ENCODE measurements around the gene CCR8. TPM values are rescaled to one million over a fixed set of nuclear protein-coding genes. Genes with fewer than 3 reads are reported as not detected.

CCR8 gene, protein sequence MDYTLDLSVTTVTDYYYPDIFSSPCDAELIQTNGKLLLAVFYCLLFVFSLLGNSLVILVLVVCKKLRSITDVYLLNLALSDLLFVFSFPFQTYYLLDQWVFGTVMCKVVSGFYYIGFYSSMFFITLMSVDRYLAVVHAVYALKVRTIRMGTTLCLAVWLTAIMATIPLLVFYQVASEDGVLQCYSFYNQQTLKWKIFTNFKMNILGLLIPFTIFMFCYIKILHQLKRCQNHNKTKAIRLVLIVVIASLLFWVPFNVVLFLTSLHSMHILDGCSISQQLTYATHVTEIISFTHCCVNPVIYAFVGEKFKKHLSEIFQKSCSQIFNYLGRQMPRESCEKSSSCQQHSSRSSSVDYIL
- total RNA-seq: 2.2 TPM

DNA sequence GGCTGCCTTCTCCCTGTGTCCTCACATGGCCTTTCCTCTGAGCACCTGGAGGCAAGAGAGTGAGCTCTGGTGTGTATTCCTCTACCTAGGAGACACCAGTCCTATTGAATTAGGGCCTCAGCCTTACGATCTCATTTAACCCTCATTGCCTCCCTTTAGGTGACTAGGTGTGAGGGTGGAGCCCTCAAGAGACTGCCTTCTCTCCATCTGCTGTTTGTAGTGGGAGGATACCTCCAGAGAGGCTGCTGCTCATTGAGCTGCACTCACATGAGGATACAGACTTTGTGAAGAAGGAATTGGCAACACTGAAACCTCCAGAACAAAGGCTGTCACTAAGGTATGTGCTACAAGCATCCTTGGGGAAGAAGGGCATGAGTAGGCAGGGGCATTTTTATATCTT, at the start of gene CCR8:
Gene CCR8 (plus strand): TSS at position 217 of the 400 bp plus-strand sequence. CDS start 2,623 bp downstream, outside the sequence.
- Histone ChIP-seq H3K27me3 (ENCODE audit: insufficient read depth, low read length) (no peaks in the 10 kb centered on the region), H3K9me3 (ENCODE audit: low read depth, low read length) (no peaks in the 10 kb centered on the region), H3K4me3 (ENCODE audit: low read length) (peak within 1 kb of the TSS; percentile 13), H3K4me1 (ENCODE audit: insufficient read depth, low read length) (no peaks in the 10 kb centered on the region)

GRCh38 chr3:39279745-39280517, 49.6 kb upstream of the CCR8 start, which contains the start of gene CX3CR1:
Gene CX3CR1 (minus strand): TSS chr3:39280036. CDS start chr3:39266509, 13,527 bp downstream.
- H3K4me3 ChIP-seq (ENCODE audit: low read length): peak within 1 kb of the TSS; percentile 45
- H3K27me3 ChIP-seq (ENCODE audit: insufficient read depth, low read length): no peaks in the 10 kb centered on the region
- H3K9me3 ChIP-seq (ENCODE audit: low read depth, low read length): no peaks in the 10 kb centered on the region
- peaks cover 70% of the 10 kb centered on the region for H3K4me1 ChIP-seq (ENCODE audit: insufficient read depth, low read length)

DNA sequence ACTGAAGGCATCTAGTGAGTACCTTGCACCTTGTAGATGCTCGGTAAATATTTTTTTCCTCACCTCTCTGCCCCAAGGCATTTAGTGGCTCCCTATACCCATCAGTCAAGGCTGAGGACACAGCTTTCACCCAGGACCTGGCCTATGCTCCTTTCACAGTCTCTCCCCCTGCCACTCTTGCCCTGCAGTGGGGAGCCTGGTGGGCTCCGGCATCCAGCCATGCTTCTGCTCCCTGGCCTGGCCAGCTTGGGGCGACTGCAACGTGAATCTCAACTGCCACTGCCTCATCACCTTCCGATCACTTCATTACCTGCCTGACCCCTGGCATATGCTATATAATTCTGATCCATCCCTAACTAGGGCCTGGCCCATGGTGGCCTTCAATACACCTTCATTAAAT, 48.9 kb upstream of the CCR8 start:
- Histone ChIP-seq H3K4me1 (ENCODE audit: insufficient read depth, low read length) (peaks cover 75% of the 10 kb centered on the region), H3K27me3 (ENCODE audit: insufficient read depth, low read length) (no peaks in the 10 kb centered on the region), H3K9me3 (ENCODE audit: low read depth, low read length) (no peaks in the 10 kb centered on the region), H3K4me3 (ENCODE audit: low read length) (peak overlapping the region; percentile 45)

DNA sequence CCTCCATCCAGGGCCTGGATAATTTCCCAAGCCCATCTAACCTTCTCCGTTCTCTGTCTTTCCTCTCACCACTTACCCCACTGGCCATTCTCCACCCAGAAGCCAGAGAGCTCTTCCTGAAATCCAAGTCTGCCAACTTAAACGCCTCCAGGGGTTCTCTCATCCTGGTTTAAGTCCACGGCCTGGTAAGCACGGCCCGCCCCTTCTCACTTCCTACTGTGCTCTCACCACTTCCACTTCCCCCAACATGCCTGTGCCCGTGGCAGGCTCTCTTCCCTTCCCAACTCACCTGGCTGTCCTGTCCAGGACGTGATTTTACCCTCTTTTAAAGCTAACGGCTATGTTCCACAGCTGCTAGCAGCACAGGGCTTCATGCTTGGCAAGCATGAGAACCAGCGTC, 48.0 kb upstream of the CCR8 start:
- Histone ChIP-seq H3K4me1 (ENCODE audit: insufficient read depth, low read length) (peaks cover 66% of the 10 kb centered on the region), H3K9me3 (ENCODE audit: low read depth, low read length) (no peaks in the 10 kb centered on the region), H3K4me3 (ENCODE audit: low read length) (peak overlapping the region; percentile 45), H3K27me3 (ENCODE audit: insufficient read depth, low read length) (no peaks in the 10 kb centered on the region)

DNA sequence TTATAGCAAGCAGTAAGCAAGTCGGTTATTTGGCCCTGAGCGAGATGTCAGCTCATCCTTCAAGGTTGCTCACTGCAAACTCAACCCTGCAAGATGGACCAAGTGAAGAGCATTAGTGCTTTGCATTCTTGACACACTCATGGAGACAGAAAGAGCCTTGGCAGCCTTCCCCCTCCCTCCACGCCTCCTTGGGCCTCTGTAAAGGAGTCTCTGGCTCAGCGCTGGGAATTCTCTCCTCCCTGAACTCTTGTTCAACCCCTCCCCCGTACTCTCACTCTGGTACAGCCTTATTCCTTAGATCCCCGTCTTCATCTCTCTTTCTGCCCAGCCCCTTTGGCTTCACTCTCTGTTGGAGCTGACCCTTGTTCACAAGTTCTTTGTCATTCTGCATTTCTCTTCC, 47.5 kb upstream of the CCR8 start:
- Histone ChIP-seq H3K27me3 (ENCODE audit: insufficient read depth, low read length) (no peaks in the 10 kb centered on the region), H3K4me3 (ENCODE audit: low read length) (no peak overlapping the region), H3K4me1 (ENCODE audit: insufficient read depth, low read length) (peaks cover 61% of the 10 kb centered on the region), H3K9me3 (ENCODE audit: low read depth, low read length) (no peaks in the 10 kb centered on the region)

GRCh38 chr3:39284457-39284881, 45.0 kb upstream of the CCR8 start:
- peaks cover 56% of the 10 kb centered on the region for H3K4me1 ChIP-seq (ENCODE audit: insufficient read depth, low read length)
- no peak overlapping the region for H3K4me3 ChIP-seq (ENCODE audit: low read length)
- no peaks in the 10 kb centered on the region for H3K9me3 ChIP-seq (ENCODE audit: low read depth, low read length)
- no peaks in the 10 kb centered on the region for H3K27me3 ChIP-seq (ENCODE audit: insufficient read depth, low read length)

- H3K27me3 ChIP-seq (ENCODE audit: insufficient read depth, low read length): no peaks in the 10 kb centered on the region
- no peaks in the 10 kb centered on the region for H3K9me3 ChIP-seq (ENCODE audit: low read depth, low read length)
- peaks cover 49% of the 10 kb centered on the region for H3K4me1 ChIP-seq (ENCODE audit: insufficient read depth, low read length)
- no peak overlapping the region for H3K4me3 ChIP-seq (ENCODE audit: low read length)
Measured at GRCh38 chr3:39285332-39285731, 44.2 kb upstream of the CCR8 start.

DNA sequence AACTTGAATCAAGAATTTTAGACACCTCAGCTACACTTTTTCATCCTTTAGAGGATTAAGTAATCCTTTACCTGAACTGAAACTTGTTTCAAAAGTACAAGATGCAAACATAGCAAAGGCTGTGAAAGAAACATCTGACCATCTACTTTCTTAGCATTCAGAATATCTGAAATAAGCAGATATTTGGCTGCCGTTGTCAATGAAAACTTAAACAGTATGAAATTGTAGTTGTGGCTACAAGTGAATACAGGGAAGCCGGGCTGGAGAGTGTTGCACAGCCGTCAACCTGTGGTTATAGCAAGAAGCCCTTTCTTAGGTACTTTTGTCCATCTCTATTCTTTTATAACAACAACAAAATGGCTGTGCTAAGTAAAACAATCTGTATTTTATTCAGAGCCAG, 42.7 kb upstream of the CCR8 start:
- peaks cover 35% of the 10 kb centered on the region for H3K4me1 ChIP-seq (ENCODE audit: insufficient read depth, low read length)
- H3K9me3 ChIP-seq (ENCODE audit: low read depth, low read length): no peaks in the 10 kb centered on the region
- no peaks in the 10 kb centered on the region for H3K27me3 ChIP-seq (ENCODE audit: insufficient read depth, low read length)
- H3K4me3 ChIP-seq (ENCODE audit: low read length): no peak overlapping the region

GRCh38 chr3:39287216-39288164, 42.0 kb upstream of the CCR8 start:
- no peaks in the 10 kb centered on the region for H3K27me3 ChIP-seq (ENCODE audit: insufficient read depth, low read length)

DNA sequence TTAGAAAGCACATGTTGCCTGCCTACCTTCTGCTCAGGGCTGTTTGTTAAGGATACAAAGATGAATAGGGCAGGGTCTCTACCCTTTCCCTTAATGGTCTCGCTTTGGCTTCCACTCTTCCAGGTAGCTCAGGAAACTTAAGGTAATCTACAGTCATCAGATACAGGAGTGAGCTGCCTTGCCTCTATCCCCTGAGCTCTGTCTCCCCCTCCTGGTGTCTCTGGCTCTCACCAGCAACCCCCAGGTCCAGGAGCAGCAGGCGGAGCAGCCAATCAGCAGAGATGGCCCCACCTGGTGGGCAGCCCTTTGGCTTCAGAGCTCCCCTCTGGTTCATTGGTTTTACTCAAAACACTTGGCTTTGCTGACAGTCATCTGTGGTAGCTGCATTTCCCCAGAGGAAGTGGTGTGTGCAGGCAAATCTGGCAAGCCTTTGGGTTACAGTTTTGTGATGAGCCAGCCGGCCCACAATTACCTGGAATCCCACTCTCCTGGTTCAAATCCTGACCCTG, 41.2 kb upstream of the CCR8 start:
- Histone ChIP-seq H3K4me1 (ENCODE audit: insufficient read depth, low read length) (peaks cover 29% of the 10 kb centered on the region), H3K4me3 (ENCODE audit: low read length) (no peak overlapping the region), H3K9me3 (ENCODE audit: low read depth, low read length) (no peaks in the 10 kb centered on the region), H3K27me3 (ENCODE audit: insufficient read depth, low read length) (no peaks in the 10 kb centered on the region)

More at GRCh38 chr3:39287216-39288164, 42.0 kb upstream of the CCR8 start:
- Histone ChIP-seq H3K9me3 (ENCODE audit: low read depth, low read length) (no peaks in the 10 kb centered on the region), H3K4me3 (ENCODE audit: low read length) (no peak overlapping the region), H3K4me1 (ENCODE audit: insufficient read depth, low read length) (peaks cover 29% of the 10 kb centered on the region)

- Histone ChIP-seq H3K27me3 (ENCODE audit: insufficient read depth, low read length) (no peaks in the 10 kb centered on the region), H3K4me3 (ENCODE audit: low read length) (no peak overlapping the region), H3K9me3 (ENCODE audit: low read depth, low read length) (no peaks in the 10 kb centered on the region), H3K4me1 (ENCODE audit: insufficient read depth, low read length) (peaks cover 26% of the 10 kb centered on the region)
Measured at GRCh38 chr3:39289107-39289506, 40.4 kb upstream of the CCR8 start.

DNA sequence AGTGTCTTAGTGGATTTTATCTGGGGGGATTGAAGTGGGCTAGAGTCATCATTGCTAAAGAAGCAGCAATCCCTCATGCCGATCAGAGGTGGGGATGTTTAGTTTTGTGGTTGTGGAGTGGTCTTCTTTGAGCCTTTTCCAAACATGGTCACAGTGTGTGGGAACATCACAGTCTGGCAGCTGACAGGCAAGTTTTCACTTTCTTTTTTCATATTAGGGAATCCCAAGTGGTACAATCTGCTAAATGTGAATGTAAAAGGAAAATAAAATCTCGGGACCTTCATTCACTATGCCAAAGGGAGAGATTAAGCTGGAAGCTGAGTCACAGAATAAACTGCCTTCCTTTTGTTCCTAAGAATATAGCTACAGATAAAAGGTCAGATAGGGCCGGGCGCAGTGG, 39.3 kb upstream of the CCR8 start:
- H3K4me3 ChIP-seq (ENCODE audit: low read length): no peak overlapping the region
- H3K9me3 ChIP-seq (ENCODE audit: low read depth, low read length): no peaks in the 10 kb centered on the region
- peaks cover 20% of the 10 kb centered on the region for H3K4me1 ChIP-seq (ENCODE audit: insufficient read depth, low read length)
- H3K27me3 ChIP-seq (ENCODE audit: insufficient read depth, low read length): no peaks in the 10 kb centered on the region

DNA sequence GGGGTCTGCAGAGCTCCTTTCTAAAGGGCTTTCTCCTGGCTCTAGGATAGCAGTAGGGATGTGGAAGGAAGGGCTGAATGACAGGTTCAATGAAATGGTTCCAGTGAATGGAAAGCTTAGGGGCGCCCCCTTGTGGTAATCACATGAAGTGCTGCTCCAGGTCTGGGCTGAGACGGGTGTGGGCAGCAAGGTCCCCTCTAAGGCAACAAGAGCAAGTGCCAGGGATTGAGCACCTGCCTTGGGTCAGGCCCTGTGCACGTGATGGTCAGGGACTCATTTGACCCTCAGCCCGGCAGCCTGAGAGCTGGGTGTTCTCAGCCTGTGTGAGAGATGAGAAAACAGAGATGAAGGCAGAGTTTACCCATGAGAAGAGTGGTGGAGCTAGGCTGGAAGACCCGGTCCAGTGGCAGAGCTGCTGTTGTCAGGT, 37.6 kb upstream of the CCR8 start:
- H3K27me3 ChIP-seq (ENCODE audit: insufficient read depth, low read length): no peaks in the 10 kb centered on the region
- no peak overlapping the region for H3K4me3 ChIP-seq (ENCODE audit: low read length)
- H3K9me3 ChIP-seq (ENCODE audit: low read depth, low read length): no peaks in the 10 kb centered on the region
- peaks cover 25% of the 10 kb centered on the region for H3K4me1 ChIP-seq (ENCODE audit: insufficient read depth, low read length)

DNA sequence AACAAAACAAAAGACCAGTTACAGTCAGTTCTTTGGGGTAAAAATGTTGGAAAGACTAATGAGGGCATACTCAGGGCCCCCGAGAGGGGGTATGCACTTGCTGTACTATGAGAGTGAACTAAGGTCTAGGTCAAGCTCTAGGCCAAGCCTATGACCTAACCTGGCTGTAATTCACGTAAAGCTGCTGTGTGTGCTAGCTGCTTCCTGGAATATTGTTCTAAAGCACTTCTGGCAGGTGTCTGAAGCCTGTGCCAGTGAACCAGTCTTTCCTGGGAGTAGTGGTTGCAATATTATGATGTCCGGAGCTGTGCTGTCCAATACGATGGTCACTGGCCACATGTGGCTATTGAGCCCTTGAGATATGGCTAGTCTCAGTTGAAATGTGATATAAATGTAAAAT, 36.5 kb upstream of the CCR8 start:
- H3K27me3 ChIP-seq (ENCODE audit: insufficient read depth, low read length): no peaks in the 10 kb centered on the region
- H3K9me3 ChIP-seq (ENCODE audit: low read depth, low read length): no peaks in the 10 kb centered on the region

More for the DNA sequence above, 36.5 kb upstream of the CCR8 start:
- Histone ChIP-seq H3K4me1 (ENCODE audit: insufficient read depth, low read length) (peaks cover 22% of the 10 kb centered on the region), H3K4me3 (ENCODE audit: low read length) (no peak overlapping the region)
